CD4-positive, alpha-beta T cell treated with Interferon alpha-2 for 1 hour (primary cell): ENCODE data around the gene ADIRF.
"Not testable (repeated sequence)": the region's sequence is repeated elsewhere in the genome, so short reads cannot be mapped to it uniquely, and the experiment has no call there.

ENCODE experiments used
- DNase-seq, 2 donors: peaks; one replicate each; pipeline ENCODE4 v3.0.0-alpha.2; 2020 to 2022

Gene ADIRF

DNA sequence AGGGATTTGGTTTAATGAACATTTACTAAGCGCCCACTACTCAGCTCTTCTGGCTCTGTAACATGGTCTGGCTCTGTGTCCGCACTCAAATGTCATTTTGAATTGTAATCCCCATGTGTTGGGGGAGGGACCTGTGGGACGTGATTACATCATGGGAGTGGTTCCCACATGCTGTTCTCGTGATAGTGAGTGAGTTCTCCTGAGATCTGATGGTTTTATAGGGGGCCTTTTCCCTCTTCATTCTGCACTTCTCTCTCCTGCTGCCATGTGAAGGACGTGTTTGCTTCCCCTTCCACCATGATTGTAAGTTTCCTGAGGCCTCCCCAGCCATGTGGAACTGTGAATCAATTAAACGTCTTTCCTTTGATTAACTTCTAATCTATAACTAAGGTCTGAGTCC, 12.7 kb downstream of the ADIRF start:
- not testable (repeated sequence) for DNase-seq

DNA sequence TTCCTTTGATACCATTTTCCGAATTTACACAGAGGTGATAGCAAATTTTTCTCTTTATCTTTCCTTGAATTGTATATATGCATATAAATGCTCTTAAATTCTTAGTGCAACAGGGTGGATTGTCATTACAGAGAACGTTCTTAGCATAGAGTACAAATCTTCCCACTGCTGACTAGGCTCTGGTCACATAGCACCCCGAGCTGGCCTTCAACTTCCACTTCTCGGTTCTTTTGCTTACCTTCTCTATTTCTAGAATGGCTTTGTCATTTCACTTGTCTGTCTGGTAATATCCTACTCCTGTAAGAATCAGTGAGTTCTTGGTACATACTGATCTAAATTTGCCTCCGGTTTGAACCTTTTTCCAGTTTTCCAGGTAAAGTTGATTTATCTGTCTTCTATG, 13.4 kb downstream of the ADIRF start:
- DNase-seq: no peak

DNA sequence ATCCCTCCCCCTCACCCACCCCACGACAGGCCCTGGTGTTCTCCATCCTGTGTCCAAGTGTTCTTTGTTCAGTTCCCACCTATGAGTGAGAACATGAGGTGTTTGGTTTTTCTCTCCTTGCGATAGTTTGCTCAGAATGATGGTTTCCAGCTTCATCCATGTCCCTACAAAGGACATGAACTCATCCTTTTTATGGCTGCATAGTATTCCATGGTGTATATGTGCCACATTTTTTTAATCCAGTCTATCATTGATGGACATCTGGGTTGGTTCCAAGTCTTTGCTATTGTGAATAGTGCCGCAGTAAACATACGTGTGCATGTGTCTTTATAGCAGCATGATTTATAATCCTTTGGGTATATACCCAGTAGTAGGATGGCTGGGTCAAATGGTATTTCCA, 16.2 kb downstream of the ADIRF start:
- DNase-seq: not testable (repeated sequence)

DNA sequence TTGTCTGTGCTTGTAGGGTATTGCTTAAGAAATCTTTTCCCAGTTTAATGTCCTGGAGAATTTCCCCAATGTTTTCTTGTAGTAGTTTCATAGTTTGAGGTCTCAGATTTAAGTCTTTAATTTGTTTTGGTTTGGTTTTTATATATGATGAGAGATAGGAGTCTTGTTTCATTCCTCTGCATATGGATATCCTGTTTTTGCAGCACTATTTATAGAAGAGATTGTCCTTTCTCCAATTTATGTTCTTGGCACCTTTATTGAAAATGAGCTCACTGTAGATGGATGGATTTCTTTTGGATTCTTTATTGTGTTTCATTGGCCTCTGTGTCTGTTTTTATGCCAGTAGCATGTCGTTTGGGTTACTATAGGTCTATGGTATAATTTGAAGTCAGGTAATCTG, 20.2 kb downstream of the ADIRF start:
- DNase-seq: no peak

DNA sequence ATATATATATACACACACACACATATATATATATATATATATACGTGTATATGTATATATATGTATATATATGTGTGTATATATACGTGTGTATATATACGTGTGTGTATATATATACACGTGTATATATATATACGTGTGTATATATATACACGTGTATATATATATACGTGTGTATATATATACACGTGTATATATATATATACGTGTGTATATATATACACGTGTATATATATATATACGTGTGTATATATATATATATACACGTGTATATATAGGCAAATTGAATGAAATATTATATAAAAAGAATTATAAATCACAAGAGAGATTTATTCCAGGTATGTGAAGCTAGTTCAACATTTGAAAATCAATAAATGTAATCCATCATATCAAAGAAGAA, 23.1 kb downstream of the ADIRF start:
- DNase-seq: not testable (repeated sequence)

DNA sequence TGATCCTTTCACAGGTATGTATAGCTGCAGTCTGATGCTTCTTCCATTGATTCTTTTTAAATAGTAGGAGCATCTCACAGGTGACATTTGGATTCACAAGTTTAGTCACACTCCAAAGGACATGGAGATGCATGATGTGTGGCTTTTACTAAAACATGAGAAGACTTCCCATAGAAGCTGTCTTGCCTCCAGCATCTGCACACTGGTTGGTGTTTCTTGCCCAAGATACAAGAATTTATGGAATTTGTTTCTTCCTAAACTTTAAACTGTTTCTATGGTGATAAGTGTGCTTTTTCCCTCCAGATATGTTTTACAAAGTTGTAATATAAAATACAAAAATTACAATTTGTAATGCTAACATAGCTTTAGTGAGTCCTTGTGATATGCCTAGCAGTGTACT, 24.2 kb downstream of the ADIRF start:
- DNase-seq: no peak

DNA sequence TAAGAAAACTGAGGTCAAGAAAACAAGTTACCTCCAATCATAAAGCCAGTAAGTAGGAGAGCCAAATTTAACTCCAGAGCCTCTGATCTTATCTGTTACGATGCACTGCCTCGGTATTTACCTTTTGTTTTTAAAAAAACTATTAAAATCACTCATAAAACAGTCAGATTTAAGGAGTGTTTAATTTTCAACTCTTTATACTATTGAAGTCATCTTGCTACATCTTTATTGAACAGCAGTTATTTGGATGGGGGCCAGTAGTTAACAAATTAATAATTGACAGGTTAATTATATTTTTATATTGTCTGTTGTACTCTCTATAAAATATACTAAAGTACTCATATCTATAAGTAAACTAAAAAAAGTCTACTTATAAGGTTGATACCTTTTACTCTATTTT, 24.6 kb downstream of the ADIRF start:
- DNase-seq: no peak

DNA sequence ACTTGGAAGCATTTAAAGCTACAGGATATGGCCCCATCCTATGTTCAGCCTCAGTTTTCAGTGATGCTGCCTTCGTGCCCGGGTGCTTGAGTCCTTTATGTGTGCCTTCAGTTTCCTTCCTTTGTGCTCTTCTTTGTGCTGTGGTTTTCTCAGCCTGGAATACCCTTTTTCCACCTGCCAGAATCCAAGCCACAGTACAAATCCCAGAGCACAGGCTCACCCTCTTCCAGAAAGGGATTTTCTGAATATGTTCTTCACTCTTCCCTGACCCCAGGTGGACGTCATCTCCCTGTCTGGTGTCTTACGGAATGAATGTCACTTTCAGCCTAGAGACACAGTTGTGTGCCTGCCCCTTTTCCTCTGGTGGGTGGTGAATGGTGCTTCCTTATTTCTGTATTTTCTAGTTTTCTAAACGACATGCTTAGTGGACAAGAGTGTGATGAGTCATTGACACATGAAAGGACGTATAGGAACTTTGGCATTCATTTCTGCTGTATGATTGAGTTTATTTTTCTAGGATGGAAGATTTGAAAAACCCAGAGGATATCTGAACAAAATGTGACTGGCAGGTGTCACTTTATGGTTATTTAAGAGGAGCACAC, 31.6 kb downstream of the ADIRF start:
- DNase-seq: not testable (repeated sequence)

DNA sequence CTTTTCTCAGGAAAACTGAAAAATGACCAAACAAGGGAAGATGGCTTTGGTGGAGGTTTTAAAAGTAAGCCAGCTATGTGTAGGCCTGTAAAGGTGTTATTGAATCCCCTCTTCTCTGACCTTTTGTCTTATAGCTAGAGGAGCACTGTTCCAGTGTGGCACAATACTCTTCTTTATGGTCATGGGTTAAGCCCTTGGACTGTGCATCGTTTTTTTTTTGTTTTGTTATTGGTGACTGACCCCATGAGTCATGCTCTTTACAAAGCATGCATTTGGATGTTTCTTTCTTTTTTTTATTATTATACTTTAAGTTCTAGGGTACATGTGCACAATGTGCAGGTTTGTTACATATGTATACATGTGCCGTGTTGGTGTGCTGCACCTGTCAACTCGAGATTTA, 32.2 kb downstream of the ADIRF start:
- DNase-seq: no peak

DNA sequence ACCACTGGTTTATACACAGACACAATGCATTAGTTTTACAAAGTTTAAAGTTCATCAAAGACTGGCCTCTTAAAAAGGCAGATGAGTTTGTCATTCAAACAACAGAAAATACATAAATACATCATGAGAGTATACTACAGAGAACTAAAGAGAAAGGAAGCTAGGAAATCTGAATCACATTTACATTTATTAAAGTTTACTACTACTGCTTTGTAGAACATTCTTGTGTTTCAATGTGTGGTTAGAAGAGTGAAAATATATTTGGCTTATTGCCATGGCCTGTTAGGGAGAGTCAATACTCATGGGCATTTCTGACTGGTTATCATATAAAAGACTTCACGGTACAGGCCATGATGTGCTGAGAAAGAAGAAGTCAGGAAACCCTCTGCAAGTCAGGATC, 38.8 kb downstream of the ADIRF start:
- not testable (repeated sequence) for DNase-seq

DNA sequence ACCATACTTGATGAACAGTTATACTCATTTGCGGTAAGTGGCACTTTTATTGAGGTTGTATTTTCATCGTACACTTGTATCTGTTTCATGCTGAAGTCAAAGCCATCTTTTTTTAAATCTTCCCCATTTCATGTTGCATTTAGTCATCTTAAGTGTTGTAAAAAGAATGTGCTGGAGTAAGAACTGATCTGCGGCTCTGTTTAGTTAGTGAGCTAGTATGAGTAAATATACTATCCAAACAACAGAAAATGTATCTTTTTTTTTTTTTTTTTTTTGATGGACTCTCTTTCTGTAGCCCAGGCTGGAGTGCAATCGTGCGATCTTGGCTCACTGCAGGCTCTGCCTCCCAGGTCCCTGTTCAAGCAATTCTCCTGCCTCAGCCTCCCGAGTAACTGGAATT, 39.4 kb downstream of the ADIRF start:
- not testable (repeated sequence) for DNase-seq

DNA sequence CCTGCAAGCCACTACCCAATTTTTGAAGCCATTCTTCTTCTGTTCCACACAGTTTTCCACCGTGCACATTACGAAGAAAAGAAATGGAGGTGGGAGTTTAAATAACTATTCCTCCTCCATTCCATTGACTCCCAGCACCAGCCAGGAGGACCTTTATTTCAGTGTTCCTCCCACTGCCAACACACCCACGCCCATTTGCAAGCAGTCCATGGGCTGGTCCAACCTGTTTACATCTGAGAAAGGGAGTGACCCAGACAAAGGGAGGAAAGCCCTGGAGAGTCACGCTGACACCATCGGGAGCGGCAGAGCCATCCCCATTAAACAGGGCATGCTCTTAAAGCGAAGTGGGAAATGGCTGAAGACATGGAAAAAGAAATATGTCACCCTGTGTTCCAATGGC, 40.0 kb downstream of the ADIRF start:
- not testable (repeated sequence) for DNase-seq

DNA sequence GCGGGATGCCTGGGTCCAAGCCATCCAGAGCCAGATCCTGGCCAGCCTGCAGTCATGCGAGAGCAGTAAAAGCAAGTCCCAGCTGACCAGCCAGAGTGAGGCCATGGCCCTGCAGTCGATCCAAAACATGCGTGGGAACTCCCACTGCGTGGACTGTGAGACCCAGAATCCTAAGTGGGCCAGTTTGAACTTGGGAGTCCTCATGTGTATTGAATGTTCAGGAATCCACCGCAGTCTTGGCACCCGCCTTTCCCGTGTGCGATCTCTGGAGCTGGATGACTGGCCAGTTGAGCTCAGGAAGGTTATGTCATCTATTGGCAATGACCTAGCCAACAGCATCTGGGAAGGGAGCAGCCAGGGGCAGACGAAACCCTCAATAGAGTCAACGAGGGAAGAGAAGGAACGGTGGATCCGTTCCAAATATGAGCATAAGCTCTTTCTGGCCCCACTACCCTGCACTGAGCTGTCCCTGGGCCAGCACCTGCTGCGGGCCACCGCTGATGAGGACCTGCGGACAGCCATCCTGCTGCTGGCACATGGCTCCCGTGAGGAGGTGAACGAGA, 40.9 kb downstream of the ADIRF start:
- DNase-seq: not testable (repeated sequence)

DNA sequence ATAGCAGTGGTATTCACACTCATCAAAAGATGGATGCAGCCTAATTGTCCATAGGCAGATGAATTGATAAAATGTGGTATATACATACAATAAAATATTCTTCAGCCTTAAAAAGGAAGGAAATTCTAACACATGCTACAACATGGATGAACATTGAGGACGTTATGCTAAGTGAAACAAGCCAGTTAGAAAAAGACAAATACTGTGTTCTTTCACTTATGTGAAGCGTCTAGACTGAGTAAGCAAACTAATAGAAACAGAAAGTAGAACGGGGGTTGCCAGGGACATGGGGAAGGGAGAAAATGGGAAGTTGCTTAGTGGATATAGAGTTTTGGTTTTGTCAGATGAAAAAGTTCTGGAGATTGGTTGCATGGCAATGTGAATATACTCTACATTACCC, 45.2 kb downstream of the ADIRF start:
- DNase-seq: peak in 1 of 2 donors; percentile 10

DNA sequence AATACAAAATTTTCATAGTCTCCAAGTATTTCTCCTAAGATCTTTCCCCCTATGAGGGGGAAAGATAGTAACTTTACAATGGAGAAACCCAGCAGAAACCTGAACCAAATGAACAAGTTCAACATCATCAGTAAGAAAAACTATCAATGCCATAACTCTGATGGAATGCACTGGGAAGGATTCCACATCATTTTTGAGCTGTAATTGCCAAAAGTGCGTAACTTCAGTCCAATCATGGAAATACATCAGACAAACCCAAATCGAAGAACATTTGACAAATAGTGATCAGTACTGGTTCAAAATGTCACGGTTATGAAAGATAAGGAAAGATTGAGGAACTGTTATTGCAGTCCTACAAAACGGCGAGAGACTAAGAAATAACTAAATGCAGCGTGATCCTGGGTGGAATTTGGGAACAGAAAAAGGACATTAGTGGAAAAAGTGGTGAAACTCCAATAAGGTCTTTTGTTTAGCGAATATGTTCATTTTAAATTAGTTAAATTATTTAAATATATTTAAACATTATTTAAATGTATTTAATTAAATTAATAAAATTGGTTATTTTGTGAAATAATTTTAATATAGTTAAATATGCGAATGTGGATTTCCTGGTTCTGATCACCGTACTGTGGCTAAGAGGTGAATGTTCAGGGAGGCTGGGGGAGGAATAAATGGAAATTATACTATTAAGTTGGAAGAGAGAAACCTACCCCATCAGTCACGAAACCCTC, 46.9 kb downstream of the ADIRF start:
- DNase-seq: not testable (repeated sequence)

DNA sequence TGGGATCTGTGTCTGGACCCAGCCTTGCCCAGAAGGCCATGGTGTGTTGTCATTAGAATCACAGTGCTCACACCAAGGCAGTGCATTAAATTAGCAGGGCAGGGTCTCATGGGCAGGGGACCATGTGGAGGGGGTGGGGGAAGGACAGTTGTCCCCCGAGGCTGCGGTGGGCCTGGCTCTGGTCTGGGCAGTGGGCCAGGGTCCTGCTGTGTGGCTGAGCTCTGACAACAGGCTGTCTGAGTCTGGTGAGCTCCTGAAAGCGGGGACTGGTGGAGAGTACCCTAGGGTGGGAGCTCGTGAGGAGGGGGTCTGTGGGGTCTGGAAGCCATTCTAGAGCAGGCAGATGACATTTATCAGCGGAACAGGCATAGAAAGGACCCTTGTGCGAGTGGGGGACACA, 49.8 kb downstream of the ADIRF start:
- not testable (repeated sequence) for DNase-seq

DNA sequence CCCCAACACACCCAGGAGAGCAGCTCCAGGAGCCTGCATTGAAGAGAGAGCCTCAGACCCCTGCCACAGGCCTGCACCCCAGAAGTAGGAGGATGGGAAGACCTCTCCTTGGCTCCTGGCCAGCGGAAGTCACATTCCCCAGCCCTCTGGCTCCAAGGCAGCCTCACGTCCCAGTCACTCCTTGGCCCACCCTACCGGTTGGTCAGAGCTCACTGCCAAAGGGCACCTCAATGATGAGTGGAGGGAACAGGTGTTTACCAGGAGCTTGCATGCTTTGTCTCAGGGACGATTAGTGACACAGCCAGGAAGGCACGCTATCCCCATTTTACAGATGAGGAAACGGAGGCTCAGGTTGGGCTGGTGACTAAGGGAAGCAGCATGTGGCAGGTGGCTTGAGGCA, 50.8 kb downstream of the ADIRF start:
- not testable (repeated sequence) for DNase-seq

DNA sequence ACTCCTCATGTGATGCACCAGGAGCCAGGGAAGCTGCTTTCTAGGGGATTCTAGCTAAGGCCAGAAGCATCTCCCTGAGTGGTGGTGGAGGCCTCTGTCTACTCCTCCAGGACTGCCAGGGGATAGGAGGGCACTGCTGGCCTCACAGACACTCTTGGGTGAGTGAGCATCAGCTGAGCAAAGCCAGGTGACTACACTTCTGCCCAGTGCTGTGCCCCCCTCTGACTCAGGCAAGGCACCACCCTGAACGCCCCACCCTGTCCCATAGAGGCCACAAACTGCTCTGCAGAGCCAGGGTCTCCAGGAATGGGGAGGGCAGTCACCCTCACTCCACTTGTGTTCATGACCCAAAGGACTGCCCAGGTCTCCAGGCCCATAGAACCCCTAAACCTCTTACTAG, 51.2 kb downstream of the ADIRF start:
- not testable (repeated sequence) for DNase-seq

DNA sequence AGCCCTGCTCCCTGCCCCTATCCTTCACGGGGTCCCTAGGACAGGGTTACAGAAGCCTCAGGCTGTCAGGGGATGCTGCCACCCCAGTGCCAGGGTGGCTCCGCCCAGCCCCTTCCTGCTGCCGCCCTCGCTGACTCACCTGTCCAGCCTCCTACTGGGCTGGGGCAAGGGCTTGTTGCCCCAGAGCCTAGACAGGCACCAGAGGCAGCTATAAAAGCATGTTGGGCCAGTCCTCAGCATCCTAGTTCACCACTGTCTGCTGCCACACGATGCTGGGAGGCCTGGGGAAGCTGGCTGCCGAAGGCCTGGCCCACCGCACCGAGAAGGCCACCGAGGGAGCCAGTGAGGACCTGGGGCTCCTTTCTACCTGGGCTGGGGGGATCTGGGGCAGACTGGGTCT, 51.8 kb downstream of the ADIRF start, which contains the start of gene FAM25A:
FAM25A (plus strand) TSS at position 239 of the 400 bp plus-strand sequence; CDS start at position 270, 31 bp downstream.
- not testable (repeated sequence) for DNase-seq
